ENCODE data around the gene ZBTB7C.

- TF ChIP-seq ZNF592 (IDR thresholded peaks at IDR 0.05) (no peak), TAF15 (IDR thresholded peaks at IDR 0.05; ENCODE audit: low read depth, low read length) (no peak), NFRKB (IDR thresholded peaks at IDR 0.05; ENCODE audit: low read depth) (no peak), SRF (CRISPR knock-in tag; IDR thresholded peaks at IDR 0.05) (no peak), ZNF766 (CRISPR knock-in tag; conservative IDR thresholded peaks at IDR 0.05) (no peak), SIN3A (IDR thresholded peaks at IDR 0.05; ENCODE audit: borderline replicate concordance in 2 of 2, control insufficient read depth in 1 of 2, low read depth in 2 of 2, low read length in 2 of 2) (no peak), CTCF (IDR thresholded peaks at IDR 0.05 in 2 of 3, conservative IDR thresholded peaks at IDR 0.05 in 1 of 3; ENCODE audit: insufficient read depth in 2 of 3, low read depth in 1 of 3, low read length in 3 of 3) (no peak), SP1 (CRISPR knock-in tag; IDR thresholded peaks at IDR 0.05) (no peak), RBM14 (IDR thresholded peaks at IDR 0.05; ENCODE audit: borderline replicate concordance, insufficient read depth, low read depth, low read length) (no peak), BRF1 (IDR thresholded peaks at IDR 0.05; ENCODE audit: borderline replicate concordance, extremely low read depth, insufficient read length) (no peak), NFATC3 (IDR thresholded peaks at IDR 0.05) (no peak)
Observed at GRCh38 chr18:48142994-48143393, 266.2 kb downstream of the ZBTB7C start.

Data from K562 (cell line).